ENCODE data around the gene GPR75. TPM values are rescaled to one million over a fixed set of nuclear protein-coding genes. Genes with fewer than 3 reads are reported as not detected.

The GPR75 gene
- total RNA-seq, 2 experiments from 2014 or later, result 1.6 to 2.0 TPM

- Histone ChIP-seq H3K4me1 (ENCODE audit: insufficient read depth, low read length) (no peaks in the 10 kb centered on the region), H3K4me3 (ENCODE audit: low read length) (no peak overlapping the region), H3K27ac (ENCODE audit: low read depth in 1 of 2, low read length in 2 of 2) (no peak overlapping the region), H3K27me3 (ENCODE audit: control insufficient read depth in 1 of 2, insufficient read depth in 2 of 2, low read length in 2 of 2) (no peaks in the 10 kb centered on the region), H3K9me3 (ENCODE audit: control insufficient read depth in 1 of 2, insufficient read depth in 1 of 2, low read length in 2 of 2) (no peaks in the 10 kb centered on the region), H3K36me3 (ENCODE audit: insufficient read depth, low read length) (peaks cover 73% of the 10 kb centered on the region)
- CTCF ChIA-PET, result interaction anchor here (1.2 kb wide), 1 partner anchor 9 kb away, joined by 3 read pairs; no protein-coding TSS in a partner anchor
- intact Hi-C loops (cut with DNase I, micrococcal nuclease), result no loop called here
- TF ChIP-seq, protein P1, sequence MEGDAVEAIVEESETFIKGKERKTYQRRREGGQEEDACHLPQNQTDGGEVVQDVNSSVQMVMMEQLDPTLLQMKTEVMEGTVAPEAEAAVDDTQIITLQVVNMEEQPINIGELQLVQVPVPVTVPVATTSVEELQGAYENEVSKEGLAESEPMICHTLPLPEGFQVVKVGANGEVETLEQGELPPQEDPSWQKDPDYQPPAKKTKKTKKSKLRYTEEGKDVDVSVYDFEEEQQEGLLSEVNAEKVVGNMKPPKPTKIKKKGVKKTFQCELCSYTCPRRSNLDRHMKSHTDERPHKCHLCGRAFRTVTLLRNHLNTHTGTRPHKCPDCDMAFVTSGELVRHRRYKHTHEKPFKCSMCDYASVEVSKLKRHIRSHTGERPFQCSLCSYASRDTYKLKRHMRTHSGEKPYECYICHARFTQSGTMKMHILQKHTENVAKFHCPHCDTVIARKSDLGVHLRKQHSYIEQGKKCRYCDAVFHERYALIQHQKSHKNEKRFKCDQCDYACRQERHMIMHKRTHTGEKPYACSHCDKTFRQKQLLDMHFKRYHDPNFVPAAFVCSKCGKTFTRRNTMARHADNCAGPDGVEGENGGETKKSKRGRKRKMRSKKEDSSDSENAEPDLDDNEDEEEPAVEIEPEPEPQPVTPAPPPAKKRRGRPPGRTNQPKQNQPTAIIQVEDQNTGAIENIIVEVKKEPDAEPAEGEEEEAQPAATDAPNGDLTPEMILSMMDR (IDR thresholded peaks at IDR 0.05), result no peak
- no peaks in the 10 kb centered on the region for H3K9me3 Mint-ChIP-seq
- POLR2A ChIA-PET, result no interaction called here
- no peak overlapping the region for H3K27ac Mint-ChIP-seq
- DNase-seq (no peak), ATAC-seq (ENCODE audit: poor library complexity) (no peak)
- no peaks in the 10 kb centered on the region for H3K4me1 Mint-ChIP-seq (ENCODE audit: low read depth)
- no peak overlapping the region for H3K4me3 Mint-ChIP-seq
- H3K36me3 Mint-ChIP-seq (ENCODE audit: low read depth), result peaks cover 86% of the 10 kb centered on the region
- no peaks in the 10 kb centered on the region for H3K27me3 Mint-ChIP-seq
Observed at GRCh38 chr2:53881360-53881759, 21.6 kb upstream of the GPR75 start.

GRCh38 chr2:53880756-53881155, 21.0 kb upstream of the GPR75 start:
- Histone ChIP-seq H3K4me1 (ENCODE audit: insufficient read depth, low read length) (no peaks in the 10 kb centered on the region), H3K9me3 (ENCODE audit: control insufficient read depth in 1 of 2, insufficient read depth in 1 of 2, low read length in 2 of 2) (no peaks in the 10 kb centered on the region), H3K27ac (ENCODE audit: low read depth in 1 of 2, low read length in 2 of 2) (no peak overlapping the region), H3K27me3 (ENCODE audit: control insufficient read depth in 1 of 2, insufficient read depth in 2 of 2, low read length in 2 of 2) (no peaks in the 10 kb centered on the region), H3K4me3 (ENCODE audit: low read length) (no peak overlapping the region), H3K36me3 (ENCODE audit: insufficient read depth, low read length) (peaks cover 73% of the 10 kb centered on the region)
- no peaks in the 10 kb centered on the region for H3K4me1 Mint-ChIP-seq (ENCODE audit: low read depth)
- no peaks in the 10 kb centered on the region for H3K27me3 Mint-ChIP-seq
- ChIA-PET CTCF (no interaction called here), POLR2A (no interaction called here)
- intact Hi-C loops (cut with DNase I, micrococcal nuclease), result no loop called here
- DNase-seq (no peak), ATAC-seq (ENCODE audit: poor library complexity) (no peak)
- no peak overlapping the region for H3K27ac Mint-ChIP-seq
- H3K4me3 Mint-ChIP-seq, result no peak overlapping the region
- H3K36me3 Mint-ChIP-seq (ENCODE audit: low read depth), result peaks cover 86% of the 10 kb centered on the region
- H3K9me3 Mint-ChIP-seq, result no peaks in the 10 kb centered on the region
- TF ChIP-seq, protein P1 (IDR thresholded peaks at IDR 0.05), result no peak

DNA sequence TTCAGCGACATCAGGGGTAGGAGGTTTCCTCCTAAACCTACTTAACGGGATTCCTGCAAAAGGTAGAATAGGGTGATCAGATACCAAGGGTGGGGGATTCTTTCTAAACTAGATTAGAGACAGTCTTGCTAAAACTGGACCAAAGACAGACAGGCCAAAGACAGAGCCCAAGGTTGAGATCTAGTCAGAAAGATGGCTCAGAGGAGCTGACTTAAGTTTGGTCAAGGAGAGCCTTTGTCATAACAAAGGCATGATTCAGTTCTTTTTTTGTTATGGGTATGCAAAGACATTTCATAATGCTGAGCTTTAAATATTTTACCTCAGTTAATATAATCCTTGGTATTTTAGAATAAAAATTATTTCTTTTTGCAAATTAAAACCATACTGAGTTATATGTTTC, 17.8 kb upstream of the GPR75 start:
- intact Hi-C loops (cut with DNase I, micrococcal nuclease), result no loop called here
- Histone ChIP-seq H3K9me3 (ENCODE audit: control insufficient read depth in 1 of 2, insufficient read depth in 1 of 2, low read length in 2 of 2) (no peaks in the 10 kb centered on the region), H3K4me3 (ENCODE audit: low read length) (no peak overlapping the region), H3K4me1 (ENCODE audit: insufficient read depth, low read length) (no peaks in the 10 kb centered on the region), H3K27me3 (ENCODE audit: control insufficient read depth in 1 of 2, insufficient read depth in 2 of 2, low read length in 2 of 2) (no peaks in the 10 kb centered on the region), H3K27ac (ENCODE audit: low read depth in 1 of 2, low read length in 2 of 2) (no peak overlapping the region), H3K36me3 (ENCODE audit: insufficient read depth, low read length) (peaks cover 74% of the 10 kb centered on the region)
- no peak for DNase-seq
- peaks cover 82% of the 10 kb centered on the region for H3K36me3 Mint-ChIP-seq (ENCODE audit: low read depth)
- H3K4me1 Mint-ChIP-seq (ENCODE audit: low read depth), result no peaks in the 10 kb centered on the region
- H3K9me3 Mint-ChIP-seq, result no peaks in the 10 kb centered on the region
- ChIA-PET POLR2A (no interaction called here), CTCF (no interaction called here)
- H3K27me3 Mint-ChIP-seq, result no peaks in the 10 kb centered on the region
- no peak for ATAC-seq (ENCODE audit: poor library complexity)
- TF ChIP-seq, protein P1 (IDR thresholded peaks at IDR 0.05), result no peak
- no peak overlapping the region for H3K4me3 Mint-ChIP-seq
- H3K27ac Mint-ChIP-seq, result no peak overlapping the region
